HG02840 (cell line): ENCODE measurements around the gene NCOA4.
"Not testable (repeated sequence)": the region's sequence is repeated elsewhere in the genome, so short reads cannot be mapped to it uniquely, and the experiment has no call there.

Experiments used
- ATAC-seq: cut with Tn5 transposase; IDR thresholded peaks from one replicate; pipeline ENCODE4 v1.9.1; 2021; ENCODE audit warnings: mild to moderate bottlenecking, moderate library complexity, moderate number of reproducible peaks; ENCODE audit not compliant: unreplicated experiment, low FRiP score

The NCOA4 gene

DNA sequence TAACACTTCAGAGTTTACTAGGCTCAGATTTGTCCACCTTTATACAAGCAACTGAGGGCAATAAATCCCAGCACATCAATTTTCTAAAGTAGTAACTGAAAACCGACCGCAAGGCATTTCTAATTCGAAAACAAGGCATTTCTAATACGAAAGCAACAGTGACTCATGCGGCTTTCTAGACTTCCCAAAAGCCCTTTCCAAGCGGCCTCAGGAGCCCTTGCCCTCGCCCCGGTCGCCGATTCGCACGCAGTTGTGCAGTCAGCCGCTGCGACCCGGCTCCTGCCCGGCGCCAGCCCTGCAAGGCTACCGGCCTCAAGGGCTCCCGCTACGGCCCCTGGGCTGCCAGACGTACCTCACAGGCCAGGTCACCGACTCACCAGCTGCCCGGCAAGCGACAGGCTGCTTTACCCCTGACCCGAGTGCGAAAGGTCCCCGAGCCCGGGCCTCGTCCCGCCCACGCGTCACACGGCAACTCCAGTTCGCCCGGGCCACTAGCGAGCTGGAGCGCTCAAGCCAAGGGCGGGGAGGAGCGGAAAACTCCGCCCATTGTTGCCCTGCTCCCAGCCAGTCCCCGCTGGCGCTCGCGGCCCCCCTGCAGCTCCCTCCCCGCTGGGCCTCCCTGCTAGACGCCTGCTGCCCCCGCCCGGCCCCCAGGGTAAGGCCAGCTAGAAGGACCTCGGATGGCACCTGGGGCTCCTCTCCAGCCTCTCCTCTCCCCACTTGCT, 7.3 kb downstream of the NCOA4 start:
- peak; percentile 85 for ATAC-seq

DNA sequence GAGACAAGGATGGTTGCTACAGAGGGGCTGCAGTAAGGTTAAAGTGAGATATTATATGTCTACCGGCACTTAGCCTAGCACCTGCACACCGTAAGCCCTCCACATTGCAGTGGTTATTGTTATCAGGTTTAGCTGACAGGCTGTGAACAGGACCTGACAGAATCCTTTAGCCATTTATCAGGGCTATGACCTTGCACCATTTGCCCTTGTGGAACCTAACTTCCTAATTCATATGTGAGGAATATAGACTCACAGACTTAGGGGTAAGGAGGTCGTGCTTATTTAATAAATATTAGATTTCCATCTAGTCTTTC, 10.1 kb downstream of the NCOA4 start:
- ATAC-seq = no peak

DNA sequence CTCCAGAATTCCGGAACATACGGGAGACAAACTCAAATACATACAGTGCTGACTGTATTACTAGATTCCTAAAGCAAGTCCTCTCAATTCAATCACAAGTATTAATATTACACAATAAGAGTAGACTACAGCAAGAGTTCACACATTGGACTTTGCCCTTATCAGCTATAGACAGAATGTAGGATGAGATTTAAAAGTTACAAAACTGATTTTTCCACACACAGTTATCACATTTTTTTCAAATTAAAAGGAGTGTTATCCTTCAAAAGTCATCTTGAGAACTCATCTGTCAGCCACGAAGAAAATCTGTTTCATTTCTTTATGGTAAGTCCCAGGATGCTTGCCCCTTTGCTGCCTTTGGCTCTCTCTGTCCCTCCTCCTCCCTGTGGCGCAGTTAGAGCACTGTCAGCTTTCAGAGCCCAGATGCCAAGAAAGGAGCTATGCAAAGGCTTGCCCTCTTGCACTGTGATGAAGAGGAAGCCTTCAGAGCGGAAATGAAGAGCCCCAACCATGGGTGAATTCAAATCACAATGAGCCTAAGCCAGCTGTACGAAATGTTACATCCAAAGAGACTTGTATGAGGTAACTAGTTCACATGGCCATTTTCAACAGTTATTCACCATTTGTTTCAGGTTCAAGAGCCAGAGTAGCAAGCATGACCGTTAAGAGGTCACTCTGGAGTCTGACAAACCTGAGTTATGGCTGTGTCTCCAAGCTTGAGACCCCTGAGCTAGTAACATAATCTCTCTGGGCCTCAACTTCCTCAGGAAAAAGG, 10.7 kb downstream of the NCOA4 start:
- ATAC-seq = no peak

DNA sequence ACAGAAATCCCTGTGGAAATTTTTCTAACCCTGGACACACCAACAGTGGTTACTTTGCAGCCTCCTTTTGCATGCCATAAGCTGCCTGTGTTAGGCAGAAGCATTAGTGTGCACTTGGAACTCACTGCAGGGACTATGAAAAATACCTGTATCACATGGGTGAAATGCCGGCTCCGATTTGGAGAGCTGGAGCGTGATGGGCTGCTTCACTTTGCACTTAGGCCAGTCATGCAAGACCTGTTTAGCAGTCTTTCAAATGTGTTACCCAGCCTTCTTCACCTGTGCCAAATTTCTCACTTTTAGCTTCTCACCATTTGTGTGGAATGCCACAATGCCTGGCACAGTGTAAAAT, 11.3 kb downstream of the NCOA4 start:
- ATAC-seq = no peak

DNA sequence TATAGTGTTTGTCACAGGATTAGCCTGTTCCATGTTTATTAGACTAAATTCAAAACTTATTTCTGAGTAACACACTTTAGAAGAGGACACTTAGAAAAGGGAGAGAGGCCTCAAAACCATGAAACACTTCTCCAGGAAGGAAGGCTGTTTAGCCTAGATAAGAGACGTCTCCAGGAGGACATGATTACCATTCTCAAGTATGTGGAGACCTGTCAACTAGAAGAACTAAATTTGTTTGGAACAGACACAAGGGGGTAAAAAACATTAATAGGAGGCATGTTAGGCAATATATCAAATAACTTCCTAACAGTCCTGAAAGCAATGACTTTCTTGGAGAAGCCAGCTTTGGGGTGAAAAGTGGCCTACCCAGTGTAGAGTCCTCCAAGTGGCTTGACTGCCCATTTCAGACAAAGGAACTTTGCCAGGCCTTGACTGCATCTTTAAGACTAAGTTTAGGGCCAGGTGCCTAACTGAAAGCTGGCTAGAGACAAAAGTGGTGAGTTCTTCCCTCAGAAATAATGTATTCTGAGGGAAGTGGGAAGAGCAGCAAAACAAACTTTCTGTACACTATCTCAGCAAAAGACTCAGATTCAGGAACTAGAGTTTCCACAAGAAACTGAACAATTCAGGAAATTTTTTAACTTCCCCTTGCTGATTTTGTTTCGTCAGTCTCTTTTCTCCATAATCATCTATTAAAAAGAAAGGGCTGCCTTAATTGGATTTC, 11.8 kb downstream of the NCOA4 start:
- ATAC-seq = no peak

DNA sequence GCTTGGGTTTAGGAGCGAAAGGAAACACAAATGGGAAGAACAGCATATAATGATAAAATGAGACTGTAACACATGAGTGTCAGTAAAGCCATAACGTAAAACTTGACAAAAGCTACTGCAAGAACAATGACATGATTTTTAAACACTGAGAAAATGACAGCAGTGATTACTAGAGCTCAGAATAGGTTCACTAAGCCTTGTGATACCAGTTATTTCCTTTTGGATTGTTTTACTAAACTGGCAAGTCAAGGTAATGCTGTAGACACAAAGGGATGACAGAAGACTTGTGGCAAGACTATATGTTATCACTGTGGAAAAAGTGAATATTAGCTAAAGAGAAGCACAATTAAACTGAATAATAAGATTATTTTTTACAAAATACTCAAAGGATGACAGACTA, 12.7 kb downstream of the NCOA4 start:
- ATAC-seq = no peak

DNA sequence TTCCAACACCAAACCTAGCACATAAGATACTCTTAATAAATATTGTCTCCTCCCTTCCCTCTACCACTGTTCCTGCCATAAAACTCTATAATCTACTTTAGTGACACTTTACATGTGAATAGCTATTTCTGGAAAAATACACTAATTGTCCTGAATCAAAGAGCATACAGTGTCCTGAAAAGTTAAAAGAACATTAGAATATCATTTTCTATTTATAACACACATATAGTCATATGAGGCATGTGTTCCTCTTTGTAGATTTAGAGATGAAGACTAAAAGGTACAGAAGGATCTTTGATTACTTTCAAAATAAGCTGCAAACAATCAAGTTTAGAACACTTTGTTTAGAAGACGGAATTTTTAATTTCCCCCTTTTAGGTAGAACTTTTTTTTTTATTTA, 13.6 kb downstream of the NCOA4 start:
- no peak for ATAC-seq

DNA sequence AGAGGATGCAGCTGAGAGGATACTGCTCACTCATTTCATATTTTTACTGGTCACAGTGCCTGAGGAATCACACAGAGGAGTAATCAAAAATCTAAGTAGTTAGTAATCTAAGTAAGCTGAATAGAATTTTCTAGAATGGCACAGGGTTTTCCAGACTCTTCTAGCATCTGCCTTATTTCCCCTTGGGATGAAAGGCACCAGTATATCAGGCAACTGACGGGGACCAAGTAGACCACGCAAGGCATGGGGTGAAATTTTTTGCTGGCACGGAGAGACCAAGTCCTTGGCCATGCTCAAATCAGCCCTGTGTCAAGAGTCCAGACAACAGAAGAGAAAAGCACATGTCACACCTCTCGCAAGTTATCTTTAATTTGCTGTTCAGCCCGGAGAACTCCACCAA, 14.2 kb downstream of the NCOA4 start:
- no peak for ATAC-seq

DNA sequence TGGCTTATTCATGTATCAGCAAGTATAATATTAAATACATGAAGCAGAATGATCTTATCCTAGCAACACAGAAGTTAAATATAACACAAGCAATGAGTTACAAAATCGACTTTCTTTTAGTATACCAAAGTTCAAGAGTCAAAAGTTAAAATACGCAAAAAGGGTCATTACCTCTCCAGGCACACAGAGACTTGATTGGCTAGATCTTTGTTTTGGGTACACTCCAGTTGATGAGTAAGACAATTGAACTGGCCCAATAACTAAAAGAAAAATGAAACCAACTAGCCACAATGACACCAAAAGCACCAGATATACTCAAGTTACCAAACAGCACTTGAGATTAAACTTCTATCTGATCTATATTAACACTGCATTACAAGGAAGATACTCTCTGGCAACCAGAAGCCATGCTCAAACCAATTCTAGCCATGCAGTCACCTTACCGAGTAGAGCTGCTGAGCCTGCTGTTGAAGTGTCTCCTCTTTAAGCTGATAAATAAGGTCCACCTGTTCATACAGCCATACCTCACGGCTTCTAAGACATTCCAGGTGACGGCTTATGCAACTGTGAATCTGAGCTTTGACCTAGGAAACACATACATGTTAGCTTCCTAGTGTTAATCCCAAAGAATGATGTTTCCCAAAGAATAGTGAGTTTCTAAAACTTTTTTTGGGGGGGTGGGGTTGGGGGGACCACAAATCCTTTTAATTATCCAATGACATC, 15.6 kb downstream of the NCOA4 start:
- ATAC-seq = no peak

DNA sequence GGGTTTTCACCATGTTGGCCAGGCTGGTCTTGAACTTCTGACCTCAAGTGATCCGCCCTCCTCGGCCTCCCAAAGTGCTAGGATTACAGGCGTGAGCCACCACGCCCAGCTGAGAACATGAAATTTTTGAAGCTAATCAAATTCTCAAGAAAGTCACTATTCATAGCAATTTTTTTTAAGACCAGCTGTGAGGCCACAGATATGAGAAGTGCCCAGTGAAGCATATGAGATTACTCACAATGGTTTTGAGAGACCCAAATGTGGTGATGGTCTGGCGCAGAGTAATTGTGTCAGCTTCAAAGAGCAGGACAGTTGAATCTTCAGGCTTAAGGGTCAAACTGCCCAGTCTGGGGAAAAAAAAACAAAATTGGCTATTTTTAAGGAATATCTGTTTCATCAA, 16.2 kb downstream of the NCOA4 start:
- ATAC-seq = no peak

DNA sequence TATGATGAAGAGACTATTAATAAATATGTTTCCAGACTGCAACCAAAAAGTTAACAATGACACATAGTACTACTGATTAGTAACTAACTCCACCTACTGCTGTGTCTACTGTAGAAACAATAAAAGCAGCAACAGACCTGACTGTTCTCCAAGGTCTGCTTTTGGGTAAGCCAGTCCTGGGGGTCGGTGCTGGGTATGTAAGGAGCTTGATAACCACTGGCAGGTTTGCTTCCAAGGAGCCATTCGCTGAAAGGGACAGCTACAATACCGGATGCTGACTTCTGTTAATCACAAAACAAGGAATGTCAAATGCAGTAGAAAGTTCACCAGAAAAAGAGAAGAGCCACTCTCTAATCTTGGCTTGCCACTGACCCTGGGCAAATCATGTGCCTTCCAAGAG, 17.7 kb downstream of the NCOA4 start:
- no peak for ATAC-seq

DNA sequence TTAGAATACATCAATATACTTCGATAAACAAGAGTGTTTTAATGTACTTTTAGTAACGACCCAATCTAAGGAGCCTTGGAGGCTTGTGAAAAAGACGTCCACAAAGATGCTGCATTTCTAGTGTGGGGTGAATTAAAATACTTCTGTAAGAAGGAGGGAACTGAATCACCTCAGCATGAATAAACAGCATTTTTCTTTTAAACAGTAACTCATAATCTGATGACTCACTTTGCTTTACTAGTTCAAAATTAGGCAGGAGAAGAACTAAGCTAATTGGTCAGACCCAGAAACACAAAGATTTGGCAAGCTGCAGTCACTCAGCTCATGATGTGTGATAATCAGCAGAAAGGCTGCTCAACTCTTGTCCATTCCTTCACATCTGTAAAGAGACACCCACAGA, 24.2 kb downstream of the NCOA4 start:
- no peak for ATAC-seq

DNA sequence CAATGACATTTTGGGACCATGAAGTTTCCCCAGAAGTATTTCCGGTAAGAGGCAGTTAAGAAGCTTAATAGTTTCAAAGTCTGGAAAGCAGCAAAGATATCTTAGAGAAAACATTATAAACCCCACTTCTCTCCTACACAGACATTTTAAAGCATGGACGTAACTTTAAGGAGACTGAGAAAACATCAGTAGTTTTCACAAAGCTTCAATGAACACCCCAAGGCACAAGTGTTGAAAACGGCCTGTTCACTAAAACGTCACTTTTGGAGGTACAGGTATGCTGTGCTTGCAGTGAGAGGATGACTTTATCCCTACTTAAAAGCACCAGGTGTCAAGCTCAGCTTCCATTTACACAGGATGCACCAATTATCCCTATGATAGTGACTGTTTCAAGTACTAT, 25.0 kb downstream of the NCOA4 start:
- no peak for ATAC-seq

DNA sequence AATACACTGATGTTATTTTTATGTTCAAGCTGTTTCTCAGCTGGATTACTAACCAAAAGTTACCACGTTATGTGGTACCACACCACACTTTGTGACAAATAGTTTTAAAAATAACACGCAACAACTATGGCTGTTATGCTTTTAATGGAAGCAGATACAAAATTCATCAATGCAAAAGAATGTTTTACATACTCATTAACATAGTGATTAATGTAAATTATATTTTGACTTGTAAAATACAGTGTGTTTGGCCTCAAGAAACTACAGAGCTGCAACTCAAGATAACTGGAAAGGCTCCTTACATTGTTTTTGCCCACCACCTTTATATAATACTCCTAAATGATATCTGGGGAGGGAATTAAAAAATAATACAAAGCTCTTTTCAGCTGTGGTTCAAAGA, 25.5 kb downstream of the NCOA4 start:
- no peak for ATAC-seq

DNA sequence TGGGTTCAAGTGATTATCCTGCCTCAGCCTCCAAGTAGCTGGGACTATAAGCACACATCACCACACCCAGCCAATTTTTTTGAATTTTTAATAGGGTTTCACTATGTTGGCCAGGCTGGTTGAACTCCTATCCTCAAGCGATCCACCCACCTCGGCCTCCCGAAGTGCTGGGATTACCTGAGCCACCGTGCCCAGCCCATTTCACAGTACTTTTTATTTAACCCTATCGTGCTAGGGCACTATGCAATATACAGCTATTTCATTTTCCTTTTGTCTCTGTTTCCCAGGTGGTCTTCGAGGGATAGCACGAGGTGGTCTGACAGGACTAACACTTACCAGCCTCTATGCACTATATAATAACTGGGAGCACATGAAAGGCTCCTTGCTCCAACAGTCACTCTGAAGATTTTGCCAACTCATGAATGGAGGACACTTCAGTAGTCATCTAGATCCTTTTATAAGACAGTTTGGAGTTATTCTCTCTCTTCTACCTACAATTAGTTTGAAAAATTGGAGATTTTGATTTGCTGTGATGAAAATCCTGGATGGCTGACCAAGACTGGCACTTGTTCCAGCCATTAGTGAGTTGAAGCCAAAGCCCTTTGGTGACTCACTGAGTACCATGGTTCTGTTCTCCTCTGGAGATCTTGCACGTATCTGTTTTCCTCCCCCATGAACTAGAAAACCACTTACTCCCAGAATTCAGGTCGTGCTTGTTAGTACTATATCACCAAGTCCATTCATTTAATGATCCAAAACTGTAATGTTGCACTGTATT, 27.3 kb downstream of the NCOA4 start:
- ATAC-seq = no peak

DNA sequence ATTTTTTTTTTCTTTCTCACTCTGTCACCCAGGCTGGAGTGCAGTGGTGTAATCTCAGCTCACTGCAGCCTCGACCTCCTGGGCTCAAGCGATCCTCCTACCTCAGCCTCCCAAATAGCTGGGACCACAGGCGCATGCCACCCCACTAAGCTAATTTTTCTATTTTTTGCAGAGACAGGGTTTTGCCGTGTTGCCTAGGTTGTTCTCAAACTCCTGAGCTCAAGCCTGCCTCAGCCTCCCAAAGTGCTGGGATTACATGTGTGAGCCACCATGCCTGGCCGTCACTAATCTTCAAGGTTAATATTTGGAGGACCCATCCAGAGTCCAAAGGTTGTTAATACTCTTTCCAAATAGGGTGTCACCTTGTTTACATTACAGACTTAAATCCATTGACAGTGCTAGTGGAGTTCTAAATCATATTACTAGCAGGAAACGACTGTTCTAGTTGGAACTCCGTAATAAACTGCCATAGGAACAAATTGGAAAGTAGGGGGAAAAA, 28.2 kb downstream of the NCOA4 start:
- ATAC-seq = not testable (repeated sequence)

DNA sequence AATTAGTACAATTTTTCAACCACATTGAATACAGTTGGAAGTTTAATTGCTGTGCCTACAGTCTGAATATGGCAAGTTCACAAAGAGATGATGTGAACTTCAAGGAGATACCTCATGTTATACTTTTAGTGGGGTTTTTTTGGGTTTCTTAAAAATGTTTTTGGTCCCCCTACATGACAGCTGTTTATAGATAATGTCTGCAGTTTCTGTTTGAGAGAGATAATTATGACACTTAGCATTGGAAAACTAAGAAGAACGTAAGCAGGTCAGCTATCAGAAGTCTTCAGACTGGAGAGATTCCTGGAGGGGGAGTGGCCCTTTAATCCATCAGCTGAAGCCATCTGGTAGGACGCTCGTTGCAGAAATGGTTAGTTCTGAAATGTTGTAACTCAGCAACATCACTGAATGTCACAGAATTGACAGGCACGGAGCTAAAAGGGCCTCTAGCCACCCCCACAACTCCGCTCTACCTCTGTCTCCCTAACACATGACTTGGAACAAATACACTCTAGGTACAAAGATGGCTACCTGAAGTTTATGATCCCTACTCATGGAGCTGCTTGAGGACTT, 29.2 kb downstream of the NCOA4 start:
- ATAC-seq = no peak

DNA sequence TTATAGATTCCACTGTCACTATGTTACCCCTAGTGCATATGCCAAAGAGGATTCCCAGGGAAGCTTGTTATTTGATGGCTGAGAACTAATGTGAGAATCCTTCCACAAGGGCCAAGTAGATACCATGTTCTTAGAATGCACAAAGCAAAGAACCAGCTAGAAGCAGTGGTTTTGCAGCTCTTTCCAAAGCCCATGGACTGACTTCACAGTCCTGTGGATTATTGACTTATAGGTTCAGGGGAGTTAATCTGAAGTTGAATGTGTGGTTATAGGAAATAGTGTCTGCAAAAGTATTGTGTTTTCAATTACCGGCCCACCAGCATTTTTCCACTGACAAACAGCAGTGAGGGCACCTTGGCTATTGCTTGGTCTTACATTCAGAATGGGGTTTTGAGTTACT, 29.9 kb downstream of the NCOA4 start:
- ATAC-seq = no peak

DNA sequence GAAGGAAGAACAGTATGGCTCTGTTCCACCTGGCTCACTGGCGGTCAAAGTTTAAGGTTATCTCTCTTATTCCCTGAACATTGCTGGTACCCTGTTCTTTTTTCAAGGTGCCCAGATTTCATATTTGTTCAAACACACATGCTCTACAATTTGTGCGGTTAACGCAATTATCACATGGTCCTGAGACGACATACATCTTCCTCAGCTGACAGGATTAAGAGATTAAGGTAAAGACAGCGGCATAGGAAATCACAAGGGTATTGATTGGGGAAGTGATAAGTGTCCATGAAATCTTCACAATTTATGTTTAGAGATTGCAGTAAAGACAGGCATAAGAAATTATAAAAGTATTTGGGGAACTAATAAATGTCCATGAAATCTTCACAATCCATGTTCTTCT, 30.5 kb downstream of the NCOA4 start:
- ATAC-seq = not testable (repeated sequence)
